ENCODE measurements around the gene ZSCAN31. TPM values are rescaled to one million over a fixed set of nuclear protein-coding genes. Genes with fewer than 3 reads are reported as not detected.

Gene ZSCAN31
- total RNA-seq, 1 experiment from 2014 or later, result 10.1 TPM

DNA sequence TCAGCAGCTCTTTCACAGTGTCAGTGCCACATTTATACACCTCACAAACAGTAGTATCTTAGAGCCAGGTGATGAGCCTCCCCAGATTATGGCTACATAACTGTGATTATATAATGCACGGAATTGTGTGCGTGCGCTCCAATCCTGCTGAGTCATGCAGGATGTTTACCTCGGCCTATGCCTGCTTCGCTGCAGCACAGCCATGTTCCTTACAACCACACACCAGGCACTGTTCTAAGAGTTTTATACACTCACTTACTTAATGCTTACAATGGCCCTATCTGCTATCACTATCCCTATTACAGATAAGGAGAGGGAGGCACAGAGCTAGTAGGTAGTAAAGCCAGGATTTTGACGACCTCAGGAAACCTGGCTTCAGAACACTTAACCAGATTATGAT lies 21.1 kb upstream of the ZSCAN31 start:
- intact Hi-C loops (cut with micrococcal nuclease), result loop anchor here (10.0 kb wide), 2 partner anchors 328 to 452 kb away; no protein-coding TSS in a partner anchor
- ChIA-PET POLR2A (no interaction called here), RAD21 (ENCODE audit: low non-redundant PET in 1 of 2, low total read pairs in 2 of 2, uncharacterized antibody in 2 of 2, unreplicated experiment in 2 of 2) (no interaction called here), CTCF (interaction anchor here (2.0 kb wide), 1 partner anchor 22 kb away, joined by 9 read pairs; no protein-coding TSS in a partner anchor)
- no peak for ATAC-seq
- peaks cover 46% of the 10 kb centered on the region for H3K79me2 ChIP-seq (ENCODE audit: insufficient read depth, low read length)
- H3K27me3 ChIP-seq (ENCODE audit: insufficient read depth, low read length), result no peaks in the 10 kb centered on the region
- peak overlapping the region; percentile 85; the same call in 1 of the 2 replicates for H3K27ac ChIP-seq (ENCODE audit: low read depth, low read length)
- H3K9me3 ChIP-seq (ENCODE audit: control insufficient read depth in 1 of 2, insufficient read depth in 1 of 2, low read depth in 1 of 2, low read length in 2 of 2), result no peaks in the 10 kb centered on the region
- DNase-seq (ENCODE audit: low read depth, low spot score), result no peak
- no TSS peak for BruUV-seq (replicated peaks)
- no peak overlapping the region for H2AFZ ChIP-seq (ENCODE audit: low read depth, low read length, poor library complexity, severe bottlenecking)
- H3K36me3 ChIP-seq (ENCODE audit: control insufficient read depth in 1 of 2, insufficient read depth in 2 of 2, low read length in 2 of 2), result peaks cover 3 to 4% of the 10 kb centered on the region in 2 experiments; a peak in 2 of 4 replicates
- no peaks in the 10 kb centered on the region for H3K9me2 ChIP-seq (ENCODE audit: insufficient read depth)
- H3K4me3 ChIP-seq (replicated peaks in 1 of 2; ENCODE audit: low read depth in 1 of 2, low read length in 2 of 2), result no peak overlapping the region
- no peaks in the 10 kb centered on the region for H4K20me1 ChIP-seq (ENCODE audit: insufficient read depth)
- H3K4me1 ChIP-seq (ENCODE audit: control insufficient read depth in 1 of 2, insufficient read depth in 2 of 2, low read length in 2 of 2), result peaks cover 31 to 46% of the 10 kb centered on the region in 2 experiments
- no peak overlapping the region for H3K9ac ChIP-seq (ENCODE audit: low read length)
- H3K4me2 ChIP-seq (ENCODE audit: low read length), result no peak overlapping the region
- TF ChIP-seq RAD21 (IDR thresholded peaks at IDR 0.05; ENCODE audit: low read depth), result no peak
- TF ChIP-seq, protein P1, sequence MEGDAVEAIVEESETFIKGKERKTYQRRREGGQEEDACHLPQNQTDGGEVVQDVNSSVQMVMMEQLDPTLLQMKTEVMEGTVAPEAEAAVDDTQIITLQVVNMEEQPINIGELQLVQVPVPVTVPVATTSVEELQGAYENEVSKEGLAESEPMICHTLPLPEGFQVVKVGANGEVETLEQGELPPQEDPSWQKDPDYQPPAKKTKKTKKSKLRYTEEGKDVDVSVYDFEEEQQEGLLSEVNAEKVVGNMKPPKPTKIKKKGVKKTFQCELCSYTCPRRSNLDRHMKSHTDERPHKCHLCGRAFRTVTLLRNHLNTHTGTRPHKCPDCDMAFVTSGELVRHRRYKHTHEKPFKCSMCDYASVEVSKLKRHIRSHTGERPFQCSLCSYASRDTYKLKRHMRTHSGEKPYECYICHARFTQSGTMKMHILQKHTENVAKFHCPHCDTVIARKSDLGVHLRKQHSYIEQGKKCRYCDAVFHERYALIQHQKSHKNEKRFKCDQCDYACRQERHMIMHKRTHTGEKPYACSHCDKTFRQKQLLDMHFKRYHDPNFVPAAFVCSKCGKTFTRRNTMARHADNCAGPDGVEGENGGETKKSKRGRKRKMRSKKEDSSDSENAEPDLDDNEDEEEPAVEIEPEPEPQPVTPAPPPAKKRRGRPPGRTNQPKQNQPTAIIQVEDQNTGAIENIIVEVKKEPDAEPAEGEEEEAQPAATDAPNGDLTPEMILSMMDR (IDR thresholded peaks at IDR 0.05 in 2 of 3, conservative IDR thresholded peaks at IDR 0.05 in 1 of 3; ENCODE audit: borderline replicate concordance in 1 of 3, insufficient read depth in 1 of 3, low read depth in 2 of 3, low read length in 2 of 3), result no peak
- no peak for TF ChIP-seq SRF (IDR thresholded peaks at IDR 0.05; ENCODE audit: low read depth)
- no peak for TF ChIP-seq YY1 (IDR thresholded peaks at IDR 0.05; ENCODE audit: extremely low read depth, insufficient replicate concordance, low read depth, low read length)
- TF ChIP-seq JUND (IDR thresholded peaks at IDR 0.05), result no peak
- TF ChIP-seq ZNF274 (IDR thresholded peaks at IDR 0.05; ENCODE audit: low read depth, low read length), result no peak
- no peak for TF ChIP-seq SIN3A (IDR thresholded peaks at IDR 0.05; ENCODE audit: low read depth)
- TF ChIP-seq MAX (IDR thresholded peaks at IDR 0.05), result no peak
